HG03280 (cell line): ENCODE data around the gene FRMPD1.

Source experiments
- ATAC-seq: cut with Tn5 transposase; IDR thresholded peaks from one replicate; pipeline ENCODE4 v1.9.1; 2021; ENCODE audit warnings: mild to moderate bottlenecking, moderate library complexity; ENCODE audit not compliant: unreplicated experiment

The FRMPD1 gene

DNA sequence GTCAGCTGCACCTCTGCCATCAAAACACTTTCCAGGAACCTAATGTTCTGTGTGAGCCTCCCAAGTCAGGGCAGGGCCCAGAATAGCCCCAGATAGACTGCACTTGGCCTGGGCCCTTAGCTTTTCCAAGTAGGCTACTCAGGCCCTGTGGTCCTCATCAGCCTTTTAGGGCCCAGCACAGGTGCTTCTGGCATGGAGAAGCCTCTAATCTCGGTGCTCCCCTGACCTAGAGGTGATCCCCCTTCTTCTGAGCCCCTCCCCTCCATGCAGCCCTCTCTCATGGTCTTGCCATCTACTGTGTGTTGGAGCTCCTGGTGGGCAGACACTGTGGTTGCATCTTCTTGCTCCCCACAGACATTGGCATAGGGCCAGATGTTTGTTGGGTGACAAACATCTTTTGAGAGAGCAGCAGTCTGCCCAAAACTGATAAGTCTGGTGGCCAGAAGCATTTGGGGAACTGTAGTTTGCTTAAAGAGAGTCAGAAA is 28.1 kb downstream of the FRMPD1 start:
- ATAC-seq, result no peak

DNA sequence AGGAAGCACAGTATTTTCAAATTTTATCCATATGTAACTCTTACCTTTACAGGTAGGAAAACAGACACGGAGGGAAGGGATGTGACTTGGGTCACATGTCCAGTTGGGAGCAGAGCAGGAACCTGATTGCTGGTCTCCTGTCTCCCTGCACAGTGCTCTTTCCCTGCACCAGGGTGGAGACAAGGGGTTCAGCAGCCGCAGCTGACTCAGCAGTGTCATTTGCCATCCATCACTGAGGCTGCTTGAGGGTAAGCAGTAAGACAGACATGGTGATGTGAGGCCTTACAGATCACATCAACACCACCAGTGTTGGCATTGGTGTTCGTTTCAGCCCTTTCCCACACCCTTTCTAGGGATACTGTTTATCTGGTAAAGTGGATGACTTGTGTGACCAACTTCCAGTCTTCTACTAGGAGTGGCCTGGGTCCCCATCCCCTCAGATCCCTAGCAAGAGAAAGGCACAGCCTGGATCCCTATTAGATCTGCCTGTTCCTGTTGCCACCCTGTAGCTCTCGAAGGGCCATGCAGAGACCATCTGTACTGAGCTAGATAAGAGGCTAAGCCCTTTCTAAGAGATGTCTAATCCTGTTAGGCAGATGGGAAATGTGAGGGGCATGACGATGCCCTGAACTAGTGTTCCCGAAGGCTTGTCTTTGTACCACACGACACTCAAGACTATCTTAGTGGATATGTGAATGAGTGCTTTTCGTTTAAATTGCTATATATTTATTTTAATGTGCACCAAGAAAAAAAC is 29.1 kb downstream of the FRMPD1 start:
- no peak for ATAC-seq

GRCh38 chr9:37682951-37683350 is 32.2 kb downstream of the FRMPD1 start:
- ATAC-seq, result no peak

GRCh38 chr9:37683531-37684371 is 33.0 kb downstream of the FRMPD1 start:
- no peak for ATAC-seq

- no peak for ATAC-seq
Measured at GRCh38 chr9:37692622-37693221, 42.0 kb downstream of the FRMPD1 start.

- no peak for ATAC-seq
Measured at GRCh38 chr9:37693260-37693659, 42.5 kb downstream of the FRMPD1 start.

DNA sequence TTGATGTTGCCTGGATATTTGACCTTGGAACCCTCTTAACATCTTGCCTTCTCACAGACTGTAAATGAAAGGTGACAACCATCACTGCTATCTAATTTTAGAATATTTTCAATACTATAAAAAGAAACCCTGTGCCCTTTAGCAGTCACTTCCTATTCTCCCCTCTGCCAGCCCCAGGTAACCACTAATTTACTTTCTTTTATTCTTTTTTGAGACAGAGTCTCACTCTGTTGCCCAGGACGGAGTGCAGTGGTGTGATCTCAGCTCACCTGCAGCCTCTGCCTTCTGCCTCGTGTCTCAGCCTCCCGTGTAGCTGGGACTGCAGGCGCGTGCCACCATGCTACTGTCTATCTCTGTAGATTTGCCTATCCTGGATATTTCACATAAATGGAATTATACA is 43.6 kb downstream of the FRMPD1 start:
- no peak for ATAC-seq

DNA sequence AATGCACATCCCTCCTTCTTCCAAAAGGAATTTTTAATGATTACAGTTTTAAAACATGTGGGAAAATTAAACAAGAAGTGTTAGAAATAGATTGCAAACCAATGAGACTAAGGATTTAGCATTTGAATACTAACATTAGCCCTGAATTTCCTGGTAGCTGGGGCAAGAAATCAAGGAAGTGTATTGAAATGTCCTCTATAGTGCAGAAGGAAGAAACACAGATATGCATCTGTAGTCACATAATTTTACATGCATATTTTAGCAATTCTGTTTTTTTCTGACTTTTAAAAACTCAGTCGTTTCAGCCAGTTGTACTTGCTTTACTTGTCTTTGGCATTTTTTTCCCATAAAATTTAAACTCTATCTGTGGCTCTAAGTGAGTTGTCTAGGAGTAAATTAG is 45.8 kb downstream of the FRMPD1 start:
- no peak for ATAC-seq

- ATAC-seq, result no peak
Measured at GRCh38 chr9:37700131-37700530, 49.4 kb downstream of the FRMPD1 start.

GRCh38 chr9:37700900-37701299 is 50.1 kb downstream of the FRMPD1 start:
- ATAC-seq, result no peak

GRCh38 chr9:37705787-37706186 is 55.0 kb downstream of the FRMPD1 start:
- ATAC-seq, result no peak

- no peak for ATAC-seq
Measured at GRCh38 chr9:37706290-37706689, 55.5 kb downstream of the FRMPD1 start.

DNA sequence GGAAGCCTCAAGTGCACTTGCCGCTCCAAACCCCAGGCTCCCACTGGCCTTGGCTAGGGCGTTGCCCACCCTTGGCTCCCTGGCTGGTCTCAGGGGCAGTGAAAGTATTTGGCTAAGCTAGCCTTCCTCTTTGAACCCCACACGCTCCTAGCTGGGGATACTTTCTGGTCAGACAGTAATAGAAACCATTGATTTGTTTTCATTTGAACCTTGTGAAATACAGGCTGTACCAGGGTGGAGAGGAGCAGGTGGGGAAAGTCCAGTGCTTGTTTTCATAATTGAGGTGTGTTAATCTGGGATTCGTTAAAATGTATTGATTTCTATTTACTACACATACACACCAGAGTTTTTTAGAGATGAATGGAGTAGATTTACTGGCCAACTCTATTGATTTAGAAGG is 57.0 kb downstream of the FRMPD1 start:
- ATAC-seq, result no peak

GRCh38 chr9:37710046-37710445 is 59.3 kb downstream of the FRMPD1 start:
- no peak for ATAC-seq

DNA sequence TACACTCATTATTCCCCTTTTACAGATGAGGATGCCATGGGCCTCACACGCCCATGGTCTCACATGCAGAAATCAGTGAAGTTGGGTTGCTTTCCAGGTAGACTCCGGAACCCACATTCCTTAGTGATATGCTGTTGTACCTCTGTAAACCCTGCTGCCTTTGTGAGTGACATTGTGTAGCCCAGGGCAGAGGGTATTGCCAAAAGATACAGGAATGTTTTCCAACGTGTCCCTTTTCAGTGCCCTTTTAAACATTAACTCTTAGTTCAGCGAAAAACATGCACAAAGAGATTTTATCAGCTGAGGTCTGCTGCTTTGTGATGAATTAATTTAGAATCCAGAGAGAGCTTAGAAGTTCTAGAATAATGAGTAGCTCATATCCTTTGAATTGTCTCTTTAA is 64.5 kb downstream of the FRMPD1 start:
- no peak for ATAC-seq

- ATAC-seq, result no peak
Measured at GRCh38 chr9:37715991-37716505, 65.3 kb downstream of the FRMPD1 start.

DNA sequence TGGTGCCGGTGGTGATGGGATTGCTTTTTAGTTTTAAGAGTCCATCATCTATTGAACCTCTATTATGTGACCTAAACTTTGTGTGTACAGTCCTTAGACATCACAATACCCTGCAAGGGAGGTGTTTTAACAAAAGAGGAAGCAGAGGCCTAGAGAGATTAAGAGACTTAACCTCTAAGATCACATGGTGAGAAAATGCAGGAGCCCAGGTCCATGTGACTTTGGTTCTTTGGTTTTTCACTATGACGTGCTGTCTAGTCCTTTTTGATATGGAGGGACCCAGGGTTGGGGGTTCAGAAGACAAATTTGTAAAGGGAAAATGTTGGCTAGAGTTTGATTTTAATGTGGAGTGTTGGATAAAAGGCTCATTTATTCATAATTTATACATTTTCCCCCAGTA is 68.8 kb downstream of the FRMPD1 start:
- ATAC-seq, result no peak

DNA sequence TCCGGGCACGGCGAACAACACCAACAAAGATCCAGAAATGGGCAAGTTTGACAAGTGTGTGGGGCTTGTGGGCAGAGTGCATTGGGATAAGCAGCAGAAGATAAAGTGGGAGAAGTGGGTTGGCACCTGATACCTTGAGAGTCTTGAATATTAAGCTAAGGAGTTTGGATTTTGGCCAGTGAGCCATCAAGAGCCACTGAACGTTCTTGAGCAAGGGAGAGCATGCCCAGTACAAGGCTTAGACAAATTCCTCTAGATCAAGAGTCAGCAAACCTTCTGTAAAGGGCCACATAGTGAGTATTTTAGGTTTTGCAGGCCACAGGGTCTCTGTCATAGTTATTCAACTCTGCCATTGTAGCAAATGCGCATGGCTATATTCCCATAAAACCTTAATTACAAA is 76.3 kb downstream of the FRMPD1 start:
- no peak for ATAC-seq

- ATAC-seq, result no peak
Measured at GRCh38 chr9:37729499-37729898, 78.7 kb downstream of the FRMPD1 start.

DNA sequence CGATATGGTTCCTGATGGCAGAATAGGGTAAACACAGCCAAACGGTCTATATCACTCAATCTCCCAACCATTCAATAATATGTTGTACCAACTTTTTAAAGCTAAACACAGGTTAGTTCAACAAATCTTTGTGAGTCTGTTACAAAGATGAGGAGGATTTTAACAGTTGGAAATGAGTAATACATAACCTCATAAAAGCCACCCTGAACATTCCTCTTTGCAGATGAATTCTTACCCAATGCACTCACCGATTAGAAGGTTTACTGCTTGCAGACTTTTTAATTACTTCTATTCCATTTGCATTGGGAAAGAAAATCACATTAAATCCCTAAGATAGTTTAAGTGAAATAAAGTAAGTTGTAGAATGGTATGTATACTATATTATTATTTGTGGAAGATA is 79.5 kb downstream of the FRMPD1 start:
- ATAC-seq, result no peak

- ATAC-seq, result no peak
Measured at GRCh38 chr9:37730839-37731238, 80.1 kb downstream of the FRMPD1 start.
